RKO (cell line): ENCODE results near the gene MARK3.
"Not testable (repeated sequence)": the region's sequence is repeated elsewhere in the genome, so short reads cannot be mapped to it uniquely, and the experiment has no call there.

Experiments used
- DNase-seq: peaks from one replicate; pipeline ENCODE4 v3.0.0-alpha.2; 2016; ENCODE audit warnings: low spot score

MARK3 gene

GRCh38 chr14:103385152-103385928, at the start of gene MARK3:
MARK3 (plus strand) TSS chr14:103385415; CDS start chr14:103386030, 615 bp downstream.
- peak; percentile 96 for DNase-seq

GRCh38 chr14:103336191-103336590, 49.0 kb upstream of the MARK3 start:
- DNase-seq: no peak

- DNase-seq: no peak
These were observed 47.4 kb upstream of the MARK3 start for GRCh38 chr14:103337794-103338193.

- DNase-seq: no peak
These were observed 45.7 kb upstream of the MARK3 start for GRCh38 chr14:103339561-103339960.

- no peak for DNase-seq
These were observed 44.6 kb upstream of the MARK3 start for GRCh38 chr14:103340480-103341212.

- DNase-seq: no peak
These were observed 43.7 kb upstream of the MARK3 start for GRCh38 chr14:103341250-103342129.

GRCh38 chr14:103343164-103343879, 41.9 kb upstream of the MARK3 start:
- DNase-seq: no peak

- no peak for DNase-seq
These were observed 41.1 kb upstream of the MARK3 start for GRCh38 chr14:103343905-103344797.

GRCh38 chr14:103346286-103346685, 38.9 kb upstream of the MARK3 start:
- DNase-seq: no peak

- no peak for DNase-seq
These were observed 38.0 kb upstream of the MARK3 start for GRCh38 chr14:103347091-103347815.

GRCh38 chr14:103348154-103348553, 37.1 kb upstream of the MARK3 start:
- DNase-seq: no peak

- no peak for DNase-seq
These were observed 35.2 kb upstream of the MARK3 start for GRCh38 chr14:103349982-103350381.

- no peak for DNase-seq
These were observed 31.9 kb upstream of the MARK3 start for GRCh38 chr14:103353362-103353761.

- DNase-seq: no peak
These were observed 31.1 kb upstream of the MARK3 start for GRCh38 chr14:103354141-103354540.

GRCh38 chr14:103356024-103356682, 29.1 kb upstream of the MARK3 start:
- DNase-seq: no peak

- not testable (repeated sequence) for DNase-seq
These were observed 27.7 kb upstream of the MARK3 start for GRCh38 chr14:103357552-103357951.

GRCh38 chr14:103360548-103360947, 24.7 kb upstream of the MARK3 start:
- DNase-seq: no peak

GRCh38 chr14:103361867-103362266, 23.3 kb upstream of the MARK3 start:
- DNase-seq: peak; percentile 97

GRCh38 chr14:103362780-103363179, 22.4 kb upstream of the MARK3 start:
- DNase-seq: peak; percentile 65
